Panc1 (cell line): ENCODE data around the gene OSBPL8.

Source experiments
- CTCF ChIP-seq: fragments of 450-650 bp; IDR thresholded peaks from 2 replicates; pipeline ENCODE4 v1.5.1; 2017; ENCODE audit warnings: mild to moderate bottlenecking
- POLR2AphosphoS5 ChIP-seq: IDR thresholded peaks from 2 replicates; pipeline ENCODE4 v1.6.1; 2012; ENCODE audit warnings: mild to moderate bottlenecking, low read depth, low read length, moderate library complexity
- REST ChIP-seq, 2 experiments: IDR thresholded peaks; 2 replicates each; pipeline ENCODE4 v1.6.1; 2011 to 2012; ENCODE audit warnings: low read depth in 2 of 2, control low read depth in 1 of 2, low read length in 1 of 2, mild to moderate bottlenecking in 1 of 2, moderate library complexity in 1 of 2; ENCODE audit not compliant: insufficient read depth in 1 of 2

- TF ChIP-seq CTCF (no peak), POLR2AphosphoS5 (no peak), REST (IDR thresholded peaks at IDR 0.05; ENCODE audit: insufficient read depth in 1 of 2, low read depth in 2 of 2, low read length in 1 of 2) (no peak)
Observed at GRCh38 chr12:76486011-76486410, 73.6 kb downstream of the OSBPL8 start.
